C4-2B (cell line): ENCODE measurements around the gene FAM221B.

Experiments
- ZFX ChIP-seq: fragments of 450-650 bp; IDR thresholded peaks from 2 replicates; pipeline ENCODE4 v1.6.1; 2017
- TF ChIP-seq, protein P1 (sequence below): fragments of 450-650 bp; conservative IDR thresholded peaks from 2 replicates; pipeline ENCODE4 v1.5.1; 2017; ENCODE audit warnings: mild to moderate bottlenecking

- TF ChIP-seq, protein P1, sequence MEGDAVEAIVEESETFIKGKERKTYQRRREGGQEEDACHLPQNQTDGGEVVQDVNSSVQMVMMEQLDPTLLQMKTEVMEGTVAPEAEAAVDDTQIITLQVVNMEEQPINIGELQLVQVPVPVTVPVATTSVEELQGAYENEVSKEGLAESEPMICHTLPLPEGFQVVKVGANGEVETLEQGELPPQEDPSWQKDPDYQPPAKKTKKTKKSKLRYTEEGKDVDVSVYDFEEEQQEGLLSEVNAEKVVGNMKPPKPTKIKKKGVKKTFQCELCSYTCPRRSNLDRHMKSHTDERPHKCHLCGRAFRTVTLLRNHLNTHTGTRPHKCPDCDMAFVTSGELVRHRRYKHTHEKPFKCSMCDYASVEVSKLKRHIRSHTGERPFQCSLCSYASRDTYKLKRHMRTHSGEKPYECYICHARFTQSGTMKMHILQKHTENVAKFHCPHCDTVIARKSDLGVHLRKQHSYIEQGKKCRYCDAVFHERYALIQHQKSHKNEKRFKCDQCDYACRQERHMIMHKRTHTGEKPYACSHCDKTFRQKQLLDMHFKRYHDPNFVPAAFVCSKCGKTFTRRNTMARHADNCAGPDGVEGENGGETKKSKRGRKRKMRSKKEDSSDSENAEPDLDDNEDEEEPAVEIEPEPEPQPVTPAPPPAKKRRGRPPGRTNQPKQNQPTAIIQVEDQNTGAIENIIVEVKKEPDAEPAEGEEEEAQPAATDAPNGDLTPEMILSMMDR = no peak
- no peak for TF ChIP-seq ZFX
These were observed 58.8 kb downstream of the FAM221B start for GRCh38 chr9:35769763-35770162.
